Stimulated activated CD8-positive, alpha-beta memory T cell treated with anti-CD3 and anti-CD28 coated beads, Interleukin-7, amount 100 ng/mL, for 1 hour (primary cell): ENCODE data around the gene MCAT.

Experiments
- DNase-seq, 2 donors: peaks; one replicate each; pipeline ENCODE4 v3.0.0-alpha.2; 2020; ENCODE audit warnings: low read depth in 2 of 2

The MCAT gene

GRCh38 chr22:43090130-43090789 is 52.9 kb downstream of the MCAT start:
- no peak for DNase-seq

- DNase-seq: peak; percentile 64 to 67
Measured at GRCh38 chr22:43088984-43089717, 54.0 kb downstream of the MCAT start, which contains the start of gene TTLL1. Gene TTLL1 (minus strand): TSS chr22:43089391. CDS start chr22:43075586, 13,805 bp downstream.

- DNase-seq: no peak
Measured at GRCh38 chr22:43088627-43088983, 54.6 kb downstream of the MCAT start.

- no peak for DNase-seq
Measured at GRCh38 chr22:43085658-43086606, 57.3 kb downstream of the MCAT start.
